ENCODE data around the gene AFMID.
"Not testable (repeated sequence)": the region's sequence is repeated elsewhere in the genome, so short reads cannot be mapped to it uniquely, and the experiment has no call there.

The AFMID gene

GRCh38 chr17:78230996-78231935, 44.1 kb downstream of the AFMID start, which contains the start of gene TMEM235:
TSS of gene TMEM235 (plus strand) at chr17:78231631. CDS start at chr17:78232024, 393 bp downstream.
- Histone ChIP-seq H3K9ac (ENCODE audit: low read depth in 1 of 2, low read length in 2 of 2) (no peak within 1 kb of the TSS), H3K36me3 (ENCODE audit: control insufficient read depth in 1 of 2, insufficient read depth in 2 of 2, low read length in 2 of 2) (no peaks in the 10 kb centered on the region), H3K9me3 (ENCODE audit: control insufficient read depth in 1 of 2, low read length in 2 of 2) (no peaks in the 10 kb centered on the region), H3K4me1 (ENCODE audit: control insufficient read depth in 1 of 2, insufficient read depth in 2 of 2, low read length in 2 of 2) (peaks cover 0 to 6% of the 10 kb centered on the region in 2 donors), H3K27me3 (ENCODE audit: control insufficient read depth in 1 of 2, insufficient read depth in 2 of 2, low read length in 2 of 2) (peaks cover 33 to 34% of the 10 kb centered on the region in 2 donors), H3K4me3 (ENCODE audit: low read depth in 1 of 2, low read length in 2 of 2) (no peak within 1 kb of the TSS), H3K27ac (ENCODE audit: low read depth, low read length) (no peak within 1 kb of the TSS)

- H3K36me3 ChIP-seq (ENCODE audit: control insufficient read depth in 1 of 2, insufficient read depth in 2 of 2, low read length in 2 of 2): no peaks in the 10 kb centered on the region
- H3K27me3 ChIP-seq (ENCODE audit: control insufficient read depth in 1 of 2, insufficient read depth in 2 of 2, low read length in 2 of 2): peaks cover 31 to 33% of the 10 kb centered on the region in 2 donors
- H3K27ac ChIP-seq (ENCODE audit: low read depth, low read length): no peak overlapping the region
- no peaks in the 10 kb centered on the region for H3K4me1 ChIP-seq (ENCODE audit: control insufficient read depth in 1 of 2, insufficient read depth in 2 of 2, low read length in 2 of 2)
- H3K9me3 ChIP-seq (ENCODE audit: control insufficient read depth in 1 of 2, low read length in 2 of 2): no peaks in the 10 kb centered on the region
- no peak overlapping the region for H3K4me3 ChIP-seq (ENCODE audit: low read depth in 1 of 2, low read length in 2 of 2)
- H3K9ac ChIP-seq (ENCODE audit: low read depth in 1 of 2, low read length in 2 of 2): no peak overlapping the region
Measured at GRCh38 chr17:78231991-78232858, 45.1 kb downstream of the AFMID start.

GRCh38 chr17:78232859-78233173, 45.7 kb downstream of the AFMID start:
- no peak overlapping the region for H3K4me3 ChIP-seq (ENCODE audit: low read depth in 1 of 2, low read length in 2 of 2)
- H3K4me1 ChIP-seq (ENCODE audit: control insufficient read depth in 1 of 2, insufficient read depth in 2 of 2, low read length in 2 of 2): no peaks in the 10 kb centered on the region
- H3K9me3 ChIP-seq (ENCODE audit: control insufficient read depth in 1 of 2, low read length in 2 of 2): no peaks in the 10 kb centered on the region
- peaks cover 27 to 33% of the 10 kb centered on the region in 2 donors for H3K27me3 ChIP-seq (ENCODE audit: control insufficient read depth in 1 of 2, insufficient read depth in 2 of 2, low read length in 2 of 2)
- H3K27ac ChIP-seq (ENCODE audit: low read depth, low read length): no peak overlapping the region
- no peak overlapping the region for H3K9ac ChIP-seq (ENCODE audit: low read depth in 1 of 2, low read length in 2 of 2)
- H3K36me3 ChIP-seq (ENCODE audit: control insufficient read depth in 1 of 2, insufficient read depth in 2 of 2, low read length in 2 of 2): no peaks in the 10 kb centered on the region

GRCh38 chr17:78233678-78234077, 46.5 kb downstream of the AFMID start:
- H3K9ac ChIP-seq (ENCODE audit: low read depth in 1 of 2, low read length in 2 of 2): no peak overlapping the region
- no peak overlapping the region for H3K27ac ChIP-seq (ENCODE audit: low read depth, low read length)
- H3K36me3 ChIP-seq (ENCODE audit: control insufficient read depth in 1 of 2, insufficient read depth in 2 of 2, low read length in 2 of 2): no peaks in the 10 kb centered on the region
- H3K9me3 ChIP-seq (ENCODE audit: control insufficient read depth in 1 of 2, low read length in 2 of 2): no peaks in the 10 kb centered on the region
- peaks cover 26 to 30% of the 10 kb centered on the region in 2 donors for H3K27me3 ChIP-seq (ENCODE audit: control insufficient read depth in 1 of 2, insufficient read depth in 2 of 2, low read length in 2 of 2)
- no peaks in the 10 kb centered on the region for H3K4me1 ChIP-seq (ENCODE audit: control insufficient read depth in 1 of 2, insufficient read depth in 2 of 2, low read length in 2 of 2)
- H3K4me3 ChIP-seq (ENCODE audit: low read depth in 1 of 2, low read length in 2 of 2): no peak overlapping the region

GRCh38 chr17:78234261-78234865, 47.2 kb downstream of the AFMID start:
- Histone ChIP-seq H3K9me3 (ENCODE audit: control insufficient read depth in 1 of 2, low read length in 2 of 2) (no peaks in the 10 kb centered on the region), H3K4me1 (ENCODE audit: control insufficient read depth in 1 of 2, insufficient read depth in 2 of 2, low read length in 2 of 2) (no peaks in the 10 kb centered on the region), H3K36me3 (ENCODE audit: control insufficient read depth in 1 of 2, insufficient read depth in 2 of 2, low read length in 2 of 2) (no peaks in the 10 kb centered on the region), H3K27ac (ENCODE audit: low read depth, low read length) (no peak overlapping the region), H3K4me3 (ENCODE audit: low read depth in 1 of 2, low read length in 2 of 2) (no peak overlapping the region), H3K9ac (ENCODE audit: low read depth in 1 of 2, low read length in 2 of 2) (no peak overlapping the region), H3K27me3 (ENCODE audit: control insufficient read depth in 1 of 2, insufficient read depth in 2 of 2, low read length in 2 of 2) (peaks cover 25 to 29% of the 10 kb centered on the region in 2 donors)

GRCh38 chr17:78235022-78235421, 47.9 kb downstream of the AFMID start:
- peaks cover 25 to 28% of the 10 kb centered on the region in 2 donors for H3K27me3 ChIP-seq (ENCODE audit: control insufficient read depth in 1 of 2, insufficient read depth in 2 of 2, low read length in 2 of 2)
- H3K36me3 ChIP-seq (ENCODE audit: control insufficient read depth in 1 of 2, insufficient read depth in 2 of 2, low read length in 2 of 2); H3K4me1 ChIP-seq (ENCODE audit: control insufficient read depth in 1 of 2, insufficient read depth in 2 of 2, low read length in 2 of 2); H3K9me3 ChIP-seq (ENCODE audit: control insufficient read depth in 1 of 2, low read length in 2 of 2); H3K4me3 ChIP-seq (ENCODE audit: low read depth in 1 of 2, low read length in 2 of 2); H3K9ac ChIP-seq (ENCODE audit: low read depth in 1 of 2, low read length in 2 of 2); H3K27ac ChIP-seq (ENCODE audit: low read depth, low read length): not testable (repeated sequence)

GRCh38 chr17:78235885-78236284, 48.7 kb downstream of the AFMID start:
- no peaks in the 10 kb centered on the region for H3K9me3 ChIP-seq (ENCODE audit: control insufficient read depth in 1 of 2, low read length in 2 of 2)
- H3K27me3 ChIP-seq (ENCODE audit: control insufficient read depth in 1 of 2, insufficient read depth in 2 of 2, low read length in 2 of 2): peaks cover 17 to 20% of the 10 kb centered on the region in 2 donors
- no peaks in the 10 kb centered on the region for H3K36me3 ChIP-seq (ENCODE audit: control insufficient read depth in 1 of 2, insufficient read depth in 2 of 2, low read length in 2 of 2)
- H3K27ac ChIP-seq (ENCODE audit: low read depth, low read length): no peak overlapping the region
- H3K4me3 ChIP-seq (ENCODE audit: low read depth in 1 of 2, low read length in 2 of 2): no peak overlapping the region
- no peaks in the 10 kb centered on the region for H3K4me1 ChIP-seq (ENCODE audit: control insufficient read depth in 1 of 2, insufficient read depth in 2 of 2, low read length in 2 of 2)
- no peak overlapping the region for H3K9ac ChIP-seq (ENCODE audit: low read depth in 1 of 2, low read length in 2 of 2)

GRCh38 chr17:78236362-78237127, 49.4 kb downstream of the AFMID start:
- Histone ChIP-seq H3K9me3 (ENCODE audit: control insufficient read depth in 1 of 2, low read length in 2 of 2) (no peaks in the 10 kb centered on the region), H3K4me1 (ENCODE audit: control insufficient read depth in 1 of 2, insufficient read depth in 2 of 2, low read length in 2 of 2) (no peaks in the 10 kb centered on the region), H3K27me3 (ENCODE audit: control insufficient read depth in 1 of 2, insufficient read depth in 2 of 2, low read length in 2 of 2) (peaks cover 11 to 13% of the 10 kb centered on the region in 2 donors), H3K9ac (ENCODE audit: low read depth in 1 of 2, low read length in 2 of 2) (no peak overlapping the region), H3K4me3 (ENCODE audit: low read depth in 1 of 2, low read length in 2 of 2) (no peak overlapping the region), H3K36me3 (ENCODE audit: control insufficient read depth in 1 of 2, insufficient read depth in 2 of 2, low read length in 2 of 2) (no peaks in the 10 kb centered on the region), H3K27ac (ENCODE audit: low read depth, low read length) (no peak overlapping the region)

- no peak overlapping the region for H3K27ac ChIP-seq (ENCODE audit: low read depth, low read length)
- H3K36me3 ChIP-seq (ENCODE audit: control insufficient read depth in 1 of 2, insufficient read depth in 2 of 2, low read length in 2 of 2): no peaks in the 10 kb centered on the region
- peaks cover 5 to 7% of the 10 kb centered on the region in 2 donors for H3K27me3 ChIP-seq (ENCODE audit: control insufficient read depth in 1 of 2, insufficient read depth in 2 of 2, low read length in 2 of 2)
- H3K9ac ChIP-seq (ENCODE audit: low read depth in 1 of 2, low read length in 2 of 2): no peak overlapping the region
- no peaks in the 10 kb centered on the region for H3K9me3 ChIP-seq (ENCODE audit: control insufficient read depth in 1 of 2, low read length in 2 of 2)
- H3K4me1 ChIP-seq (ENCODE audit: control insufficient read depth in 1 of 2, insufficient read depth in 2 of 2, low read length in 2 of 2): no peaks in the 10 kb centered on the region
- H3K4me3 ChIP-seq (ENCODE audit: low read depth in 1 of 2, low read length in 2 of 2): no peak overlapping the region
Measured at GRCh38 chr17:78237401-78238012, 50.3 kb downstream of the AFMID start.
